Keratinocyte (primary cell): ENCODE data around the gene PCCA. TPM values are rescaled to one million over a fixed set of nuclear protein-coding genes. Genes with fewer than 3 reads are reported as not detected.

ENCODE experiments used
- DNase-seq: peaks from one replicate; pipeline ENCODE4 v3.0.0-alpha.2; 2011; ENCODE audit warnings: low read depth, missing footprints, low spot score
- FAIRE-seq: peaks from 2 replicates; lab custom pipeline; 2011; peaks lifted over from hg19 to GRCh38; lab: Jason Lieb, UNC
- H2AFZ ChIP-seq: 2 replicates; pipeline ENCODE4 v1.6.0; 2012; ENCODE audit warnings: low read length, control low read depth, inconsistent platforms; ENCODE audit not compliant: control insufficient read depth
- H3K27ac ChIP-seq: 2 replicates; pipeline ENCODE4 v1.5.1; 2011; ENCODE audit warnings: low read length; ENCODE audit not compliant: control insufficient read depth, insufficient read depth
- H3K27me3 ChIP-seq: 3 replicates; pipeline ENCODE4 v1.6.0; 2011; ENCODE audit warnings: low read length; ENCODE audit not compliant: control insufficient read depth, insufficient read depth; ENCODE audit errors: extremely low read depth
- H3K36me3 ChIP-seq, 2 experiments: 2 replicates in 1 of 2; 3 replicates in 1 of 2; pipeline ENCODE4 v1.5.1; 2011; ENCODE audit warnings: low read length in 2 of 2, mild to moderate bottlenecking in 1 of 2; ENCODE audit not compliant: control insufficient read depth in 2 of 2, insufficient read depth in 2 of 2; ENCODE audit errors: extremely low read depth in 1 of 2
- H3K4me1 ChIP-seq: 3 replicates; pipeline ENCODE4 v1.5.1; 2011; ENCODE audit warnings: low read length; ENCODE audit not compliant: control insufficient read depth, insufficient read depth; ENCODE audit errors: extremely low read depth
- H3K4me2 ChIP-seq: 3 replicates; pipeline ENCODE4 v1.6.0; 2011; ENCODE audit warnings: low read depth, low read length; ENCODE audit not compliant: control insufficient read depth, insufficient read depth; ENCODE audit errors: extremely low read depth
- H3K4me3 ChIP-seq, 3 experiments: fragments of 200-600 bp in 1 of 3; sonication (generic) in 1 of 3; 2 replicates in 2 of 3; 3 replicates in 1 of 3; pipeline ENCODE4 v1.5.1; 2011 to 2016; ENCODE audit warnings: low read length in 3 of 3, mild to moderate bottlenecking in 3 of 3, control low read depth in 2 of 3, inconsistent platforms in 1 of 3, low read depth in 1 of 3, mixed read lengths in 1 of 3, mixed run types in 1 of 3, moderate library complexity in 1 of 3; ENCODE audit not compliant: control insufficient read depth in 2 of 3, insufficient read depth in 2 of 3; ENCODE audit errors: extremely low read depth in 1 of 3
- H3K79me2 ChIP-seq: 2 replicates; pipeline ENCODE4 v1.6.0; 2012; ENCODE audit warnings: low read length; ENCODE audit not compliant: control insufficient read depth, insufficient read depth
- H3K9ac ChIP-seq: 3 replicates; pipeline ENCODE4 v1.6.0; 2011; ENCODE audit warnings: low read length; ENCODE audit not compliant: control insufficient read depth, insufficient read depth; ENCODE audit errors: extremely low read depth
- H3K9me1 ChIP-seq: 3 replicates; pipeline ENCODE4 v1.6.0; 2011; ENCODE audit warnings: low read length; ENCODE audit not compliant: control insufficient read depth, insufficient read depth; ENCODE audit errors: extremely low read depth
- H3K9me3 ChIP-seq: 2 replicates; pipeline ENCODE4 v1.5.1; 2012; ENCODE audit warnings: low read depth, low read length; ENCODE audit not compliant: control insufficient read depth
- H4K20me1 ChIP-seq: 3 replicates; pipeline ENCODE4 v1.6.0; 2011; ENCODE audit warnings: low read length; ENCODE audit not compliant: control insufficient read depth, insufficient read depth; ENCODE audit errors: extremely low read depth
- EZH2 ChIP-seq: IDR thresholded peaks from one replicate; pipeline ENCODE4 v1.6.1; 2012; ENCODE audit warnings: inconsistent platforms, mild to moderate bottlenecking, low read length, moderate library complexity
- dilution Hi-C: fragments of 300-500 bp; cut with MboI; formaldehyde crosslinking; loops from one replicate; pipeline ENCODE4 v1.7.0; 2020; ENCODE audit warnings: low sequenced_read_pairs; ENCODE audit not compliant: extremely low pct_ligation_motif_present
- polyA plus RNA-seq, 5 experiments: library from polyadenylated mRNA; depleted of rRNA in 3 of 5; stranded (reverse) in 3 of 5; stranded (forward) in 1 of 5; unstranded in 1 of 5; fragments of >200 nt; gene quantifications; 1 replicate in 1 of 5; 2 replicates in 3 of 5; 3 replicates in 1 of 5; pipeline versions ENCODE4 v1.2.1 to v1.2.3, GENCODE V29; 2011 to 2012; ENCODE audit warnings: missing spikeins in 2 of 5, low read depth in 1 of 5, low replicate concordance in 1 of 5
- TF ChIP-seq, protein P1 (sequence below), 3 experiments: IDR thresholded peaks in 1 of 3; conservative IDR thresholded peaks in 1 of 3; optimal IDR thresholded peaks in 1 of 3; 2 replicates in 2 of 3; 3 replicates in 1 of 3; pipeline versions ENCODE3 to v1.5.1; 2011; ENCODE audit warnings: low read length in 3 of 3, mild to moderate bottlenecking in 3 of 3, moderate library complexity in 2 of 3, control low read depth in 1 of 3, inconsistent platforms in 1 of 3; ENCODE audit not compliant: insufficient read depth in 2 of 3; ENCODE audit errors: extremely low read depth in 1 of 3

Gene PCCA
- polyA plus RNA-seq, 1 donor (not counting 4 experiments of a cell fraction or from before 2014, with no cell fraction given): 8.1 TPM

GRCh38 chr13:100542826-100543156 lies 453.9 kb downstream of the PCCA start:
- no peak overlapping the region for H3K4me3 ChIP-seq
- no peaks in the 10 kb centered on the region for H3K27me3 ChIP-seq
- no peaks in the 10 kb centered on the region for H3K36me3 ChIP-seq
- H3K4me1 ChIP-seq: peaks cover 23% of the 10 kb centered on the region
- dilution Hi-C loops: no loop called here
- H3K9me1 ChIP-seq: no peaks in the 10 kb centered on the region
- no peak overlapping the region for H3K27ac ChIP-seq
- peak; percentile 36 for FAIRE-seq
- peak overlapping the region; percentile 26 for H3K4me2 ChIP-seq
- H2AFZ ChIP-seq: no peak overlapping the region
- no peaks in the 10 kb centered on the region for H3K9me3 ChIP-seq
- no peaks in the 10 kb centered on the region for H3K79me2 ChIP-seq
- TF ChIP-seq, protein P1, sequence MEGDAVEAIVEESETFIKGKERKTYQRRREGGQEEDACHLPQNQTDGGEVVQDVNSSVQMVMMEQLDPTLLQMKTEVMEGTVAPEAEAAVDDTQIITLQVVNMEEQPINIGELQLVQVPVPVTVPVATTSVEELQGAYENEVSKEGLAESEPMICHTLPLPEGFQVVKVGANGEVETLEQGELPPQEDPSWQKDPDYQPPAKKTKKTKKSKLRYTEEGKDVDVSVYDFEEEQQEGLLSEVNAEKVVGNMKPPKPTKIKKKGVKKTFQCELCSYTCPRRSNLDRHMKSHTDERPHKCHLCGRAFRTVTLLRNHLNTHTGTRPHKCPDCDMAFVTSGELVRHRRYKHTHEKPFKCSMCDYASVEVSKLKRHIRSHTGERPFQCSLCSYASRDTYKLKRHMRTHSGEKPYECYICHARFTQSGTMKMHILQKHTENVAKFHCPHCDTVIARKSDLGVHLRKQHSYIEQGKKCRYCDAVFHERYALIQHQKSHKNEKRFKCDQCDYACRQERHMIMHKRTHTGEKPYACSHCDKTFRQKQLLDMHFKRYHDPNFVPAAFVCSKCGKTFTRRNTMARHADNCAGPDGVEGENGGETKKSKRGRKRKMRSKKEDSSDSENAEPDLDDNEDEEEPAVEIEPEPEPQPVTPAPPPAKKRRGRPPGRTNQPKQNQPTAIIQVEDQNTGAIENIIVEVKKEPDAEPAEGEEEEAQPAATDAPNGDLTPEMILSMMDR (optimal IDR thresholded peaks at IDR 0.05 in 1 of 3, IDR thresholded peaks at IDR 0.05 in 1 of 3, conservative IDR thresholded peaks at IDR 0.05 in 1 of 3; ENCODE audit: extremely low read depth in 1 of 3, insufficient read depth in 2 of 3, low read length in 3 of 3): peak in 2 of 3 experiments; percentile 44 to 50
- TF ChIP-seq EZH2: no peak
- H3K9ac ChIP-seq: peak overlapping the region; percentile 34
- H4K20me1 ChIP-seq: no peaks in the 10 kb centered on the region
- no peak for DNase-seq

- no peaks in the 10 kb centered on the region for H3K79me2 ChIP-seq
- no peaks in the 10 kb centered on the region for H4K20me1 ChIP-seq
- no peak for DNase-seq
- no peak overlapping the region for H3K4me3 ChIP-seq
- peaks cover 30% of the 10 kb centered on the region for H3K4me1 ChIP-seq
- no peak overlapping the region for H3K9ac ChIP-seq
- H2AFZ ChIP-seq: no peak overlapping the region
- no peak overlapping the region for H3K4me2 ChIP-seq
- H3K9me1 ChIP-seq: no peaks in the 10 kb centered on the region
- no peak for FAIRE-seq
- no peak overlapping the region for H3K27ac ChIP-seq
- H3K27me3 ChIP-seq: no peaks in the 10 kb centered on the region
- H3K36me3 ChIP-seq: no peaks in the 10 kb centered on the region
- no peaks in the 10 kb centered on the region for H3K9me3 ChIP-seq
- dilution Hi-C loops: no loop called here
- TF ChIP-seq EZH2: no peak
- TF ChIP-seq, protein P1 (optimal IDR thresholded peaks at IDR 0.05 in 1 of 3, IDR thresholded peaks at IDR 0.05 in 1 of 3, conservative IDR thresholded peaks at IDR 0.05 in 1 of 3; ENCODE audit: extremely low read depth in 1 of 3, insufficient read depth in 2 of 3, low read length in 3 of 3): no peak
These were observed 455.1 kb downstream of the PCCA start for GRCh38 chr13:100543872-100544602.
